Spleen (tissue), 7 donors: ENCODE results near the gene PPP1R13B.

ENCODE experiments used
- CTCF ChIP-seq, 11 experiments: fragments of 200-600 bp in 7 of 11; fragments of 450-650 bp in 4 of 11; sonication (generic) in 4 of 11; IDR thresholded peaks in 8 of 11; conservative IDR thresholded peaks in 3 of 11; 1 replicate in 7 of 11; 2 replicates in 4 of 11; pipeline versions ENCODE4 v1.4.0 to v1.8.0; 2016 to 2021; ENCODE audit warnings: antibody characterized with exemption in 11 of 11, inconsistent platforms in 4 of 11, mild to moderate bottlenecking in 1 of 11
- POLR2A ChIP-seq, 3 donors: fragments of 450-650 bp; IDR thresholded peaks; one replicate each; pipeline ENCODE4 v1.5.1; 2017; ENCODE audit warnings: antibody characterized with exemption in 3 of 3, mild to moderate bottlenecking in 1 of 3
- donor health status: DM: no; HTN: no; CAD: no; lungs with moderate emphysema.
- donor health status: DM: no; HTN: no; CAD: no.
- donor health status: DM: no; HTN: no; CAD: no.

GRCh38 chr14:103846543-103847450 lies 578 bp downstream of the PPP1R13B start:
- TF ChIP-seq POLR2A (IDR thresholded peaks at IDR 0.05) = no peak
- TF ChIP-seq CTCF (IDR thresholded peaks at IDR 0.05 in 8 of 11, conservative IDR thresholded peaks at IDR 0.05 in 3 of 11) = no peak
